Right atrium auricular region (tissue), 2 donors: ENCODE data around the gene GATA6. TPM values are rescaled to one million over a fixed set of nuclear protein-coding genes. Genes with fewer than 3 reads are reported as not detected.
"Not testable (repeated sequence)": the region's sequence is repeated elsewhere in the genome, so short reads cannot be mapped to it uniquely, and the experiment has no call there.

Source experiments
- DNase-seq: peaks from one replicate; pipeline ENCODE4 v3.0.0-alpha.2; 2019; ENCODE audit warnings: low spot score
- H3K27ac ChIP-seq, 2 donors: fragments of 200-600 bp; sonication (generic); 1 replicate in 1 of 2; 2 replicates in 1 of 2; pipeline ENCODE4 v1.5.1; 2016 to 2019
- H3K27me3 ChIP-seq, 2 donors: fragments of 200-600 bp; sonication (generic); one replicate each; pipeline versions ENCODE4 v1.5.1 to v1.6.0; 2017 to 2019
- H3K36me3 ChIP-seq: fragments of 200-600 bp; sonication (generic); one replicate; pipeline ENCODE4 v1.5.1; 2016
- H3K4me1 ChIP-seq, 2 donors: fragments of 200-600 bp; sonication (generic); one replicate each; pipeline versions ENCODE4 v1.5.1 to v1.6.0; 2017 to 2019
- H3K4me3 ChIP-seq, 2 donors: fragments of 200-600 bp; sonication (generic); 1 replicate in 1 of 2; 2 replicates in 1 of 2; pipeline ENCODE4 v1.5.1; 2017 to 2019; ENCODE audit warnings: mild to moderate bottlenecking in 1 of 2, moderate library complexity in 1 of 2
- H3K9me3 ChIP-seq, 2 donors: fragments of 200-600 bp; sonication (generic); one replicate each; pipeline ENCODE4 v1.5.1; 2019
- total RNA-seq, 2 donors: library from RNA; depleted of rRNA; stranded (reverse); fragments of >200 nt; gene quantifications; one replicate each; pipeline ENCODE4 v1.1.0, GENCODE V29; 2016
- TF ChIP-seq, protein P1 (sequence below), 2 donors: fragments of 200-600 bp; sonication (generic); IDR thresholded peaks; one replicate each; pipeline ENCODE4 v1.5.1; 2019; ENCODE audit warnings: antibody characterized with exemption in 2 of 2

The GATA6 gene
- total RNA-seq, 2 donors from 2014 or later = 88.7 to 95.5 TPM

GRCh38 chr18:22213333-22213973, 44.1 kb downstream of the GATA6 start:
- Histone ChIP-seq H3K4me1 (peaks cover 0 to 45% of the 10 kb centered on the region in 2 donors), H3K4me3 (no peak overlapping the region), H3K27me3 (no peaks in the 10 kb centered on the region), H3K27ac (peak overlapping the region; percentile 73 to 81), H3K9me3 (no peaks in the 10 kb centered on the region), H3K36me3 (no peaks in the 10 kb centered on the region)
- no peak for DNase-seq
- TF ChIP-seq, protein P1, sequence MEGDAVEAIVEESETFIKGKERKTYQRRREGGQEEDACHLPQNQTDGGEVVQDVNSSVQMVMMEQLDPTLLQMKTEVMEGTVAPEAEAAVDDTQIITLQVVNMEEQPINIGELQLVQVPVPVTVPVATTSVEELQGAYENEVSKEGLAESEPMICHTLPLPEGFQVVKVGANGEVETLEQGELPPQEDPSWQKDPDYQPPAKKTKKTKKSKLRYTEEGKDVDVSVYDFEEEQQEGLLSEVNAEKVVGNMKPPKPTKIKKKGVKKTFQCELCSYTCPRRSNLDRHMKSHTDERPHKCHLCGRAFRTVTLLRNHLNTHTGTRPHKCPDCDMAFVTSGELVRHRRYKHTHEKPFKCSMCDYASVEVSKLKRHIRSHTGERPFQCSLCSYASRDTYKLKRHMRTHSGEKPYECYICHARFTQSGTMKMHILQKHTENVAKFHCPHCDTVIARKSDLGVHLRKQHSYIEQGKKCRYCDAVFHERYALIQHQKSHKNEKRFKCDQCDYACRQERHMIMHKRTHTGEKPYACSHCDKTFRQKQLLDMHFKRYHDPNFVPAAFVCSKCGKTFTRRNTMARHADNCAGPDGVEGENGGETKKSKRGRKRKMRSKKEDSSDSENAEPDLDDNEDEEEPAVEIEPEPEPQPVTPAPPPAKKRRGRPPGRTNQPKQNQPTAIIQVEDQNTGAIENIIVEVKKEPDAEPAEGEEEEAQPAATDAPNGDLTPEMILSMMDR (IDR thresholded peaks at IDR 0.05) = no peak

DNA sequence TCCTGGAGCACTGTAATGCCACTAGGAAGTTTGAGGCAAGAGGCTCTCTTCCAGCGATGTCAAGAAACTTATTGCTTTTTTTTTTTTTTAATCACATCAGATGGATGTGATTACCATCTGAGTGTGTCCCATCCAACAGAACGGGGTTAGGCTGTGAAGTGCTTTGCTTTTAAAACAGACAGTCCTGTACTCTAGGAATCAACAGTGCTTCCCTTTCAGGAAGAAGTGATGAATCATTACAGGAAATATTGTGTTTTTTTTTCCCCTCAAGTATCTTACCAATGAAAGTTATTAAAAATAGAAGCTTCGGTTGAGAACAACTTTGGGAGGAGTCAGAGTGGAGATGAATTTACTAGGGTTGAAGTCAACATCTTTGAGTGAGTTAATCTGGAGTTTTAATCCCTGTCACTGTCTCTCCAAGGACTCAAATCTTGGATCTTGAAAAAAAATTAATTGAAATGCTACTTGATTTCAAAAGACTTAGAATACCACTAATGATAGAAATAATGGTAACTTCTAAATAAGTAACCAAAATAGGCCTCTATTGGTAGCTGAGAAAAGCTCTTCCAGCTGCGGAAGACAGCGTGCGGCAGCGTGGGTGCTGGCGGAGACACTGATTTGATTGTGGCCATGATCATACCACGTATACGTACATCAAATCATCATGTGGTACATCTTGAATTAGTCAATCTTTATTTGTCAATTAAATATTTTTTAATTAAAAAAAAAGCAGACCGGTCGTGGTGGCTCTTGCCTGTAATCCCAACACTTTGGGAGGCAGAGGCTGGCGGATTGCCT, 45.5 kb downstream of the GATA6 start:
- Histone ChIP-seq H3K27me3 (no peaks in the 10 kb centered on the region), H3K4me3 (no peak overlapping the region), H3K36me3 (no peaks in the 10 kb centered on the region), H3K9me3 (no peaks in the 10 kb centered on the region), H3K27ac (peak overlapping the region; percentile 51 to 81), H3K4me1 (peaks cover 0 to 43% of the 10 kb centered on the region in 2 donors)
- DNase-seq = no peak
- TF ChIP-seq, protein P1 (IDR thresholded peaks at IDR 0.05) = no peak

DNA sequence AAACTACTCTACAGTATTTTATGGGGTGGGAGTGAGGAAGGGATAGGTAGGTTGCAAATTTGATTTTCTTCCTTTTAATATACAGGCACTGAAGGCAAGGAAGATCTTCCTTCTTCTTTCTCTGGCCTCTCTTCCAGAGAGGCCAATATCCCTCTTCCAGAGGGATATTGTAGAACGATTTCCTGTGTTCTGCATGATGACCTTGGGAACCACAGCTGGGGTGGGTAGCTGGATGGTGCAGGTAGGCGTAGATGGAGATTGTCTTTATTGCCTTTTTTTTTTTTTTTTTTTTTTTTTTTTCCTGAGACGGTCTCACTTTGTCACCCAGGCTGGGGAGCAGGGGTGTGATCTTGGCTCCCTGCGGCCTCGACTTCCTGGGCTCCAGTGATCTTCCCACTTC, 49.4 kb downstream of the GATA6 start:
- TF ChIP-seq, protein P1 (IDR thresholded peaks at IDR 0.05) = no peak
- H3K36me3 ChIP-seq = no peaks in the 10 kb centered on the region
- no peak for DNase-seq
- no peak overlapping the region for H3K4me3 ChIP-seq
- peaks cover 0 to 16% of the 10 kb centered on the region in 2 donors for H3K4me1 ChIP-seq
- H3K9me3 ChIP-seq = no peaks in the 10 kb centered on the region
- H3K27me3 ChIP-seq = no peaks in the 10 kb centered on the region
- no peak overlapping the region for H3K27ac ChIP-seq

- H3K27me3 ChIP-seq = no peaks in the 10 kb centered on the region
- DNase-seq = no peak
- peaks cover 0 to 9% of the 10 kb centered on the region in 2 donors for H3K4me1 ChIP-seq
- no peak overlapping the region for H3K4me3 ChIP-seq
- no peak overlapping the region for H3K27ac ChIP-seq
- H3K9me3 ChIP-seq = no peaks in the 10 kb centered on the region
- no peaks in the 10 kb centered on the region for H3K36me3 ChIP-seq
- TF ChIP-seq, protein P1 (IDR thresholded peaks at IDR 0.05) = peak in 1 of 2 donors; percentile 10
Measured at GRCh38 chr18:22219568-22220355, 50.4 kb downstream of the GATA6 start.

GRCh38 chr18:22220585-22220984, 51.2 kb downstream of the GATA6 start:
- not testable (repeated sequence) for H3K27me3 ChIP-seq, H3K27ac ChIP-seq, H3K9me3 ChIP-seq, H3K4me3 ChIP-seq, DNase-seq, H3K4me1 ChIP-seq, H3K36me3 ChIP-seq

- Histone ChIP-seq H3K27me3 (no peaks in the 10 kb centered on the region), H3K4me1 (peaks cover 0 to 5% of the 10 kb centered on the region in 2 donors), H3K9me3 (no peaks in the 10 kb centered on the region), H3K4me3 (no peak overlapping the region), H3K36me3 (no peaks in the 10 kb centered on the region), H3K27ac (no peak overlapping the region)
- DNase-seq = no peak
- TF ChIP-seq, protein P1 (IDR thresholded peaks at IDR 0.05) = no peak
Measured at GRCh38 chr18:22221350-22221749, 52.0 kb downstream of the GATA6 start.
